Peyer's patch (tissue), 4 donors: ENCODE data around the gene AMN1.

ENCODE experiments used
- CTCF ChIP-seq, 6 experiments: fragments of 450-650 bp in 4 of 6; fragments of 200-600 bp in 2 of 6; sonication (generic) in 1 of 6; IDR thresholded peaks; one replicate each; pipeline ENCODE4 v1.5.1; 2017 to 2019; ENCODE audit warnings: antibody characterized with exemption in 6 of 6, mild to moderate bottlenecking in 3 of 6, moderate library complexity in 1 of 6
- POLR2A ChIP-seq, 2 donors: fragments of 450-650 bp; IDR thresholded peaks; one replicate each; pipeline ENCODE4 v1.5.1; 2017; ENCODE audit warnings: antibody characterized with exemption in 2 of 2, mild to moderate bottlenecking in 2 of 2, moderate library complexity in 2 of 2

GRCh38 chr12:31633464-31633863 is 95.4 kb downstream of the AMN1 start:
- TF ChIP-seq CTCF (IDR thresholded peaks at IDR 0.05) (no peak), POLR2A (IDR thresholded peaks at IDR 0.05) (no peak)
